ENCODE data around the gene ADTRP.

GRCh38 chr6:11688425-11688709, 90.2 kb downstream of the ADTRP start:
- no peak for TF ChIP-seq POLR2A (IDR thresholded peaks at IDR 0.05)
- no peak for TF ChIP-seq CTCF (IDR thresholded peaks at IDR 0.05)

Measured in uterus (tissue), 2 donors.